Measurements from ENCODE around the gene NPL. TPM values are rescaled to one million over a fixed set of nuclear protein-coding genes. Genes with fewer than 3 reads are reported as not detected.

NPL gene
- total and polyA plus RNA-seq, 9 of the 15 experiments (the other 6 are each of a cell fraction or from before 2014, with no cell fraction given) = 9.9 to 22.3 (median 14.2) TPM

- TF ChIP-seq SRF (CRISPR knock-in tag; IDR thresholded peaks at IDR 0.05) = no peak; a peak in 1 of 4 replicates
- TF ChIP-seq GATAD2A (IDR thresholded peaks at IDR 0.05) = peak; percentile 98
- no peak for TF ChIP-seq NR2C1 (IDR thresholded peaks at IDR 0.05)
- 0 out of 2 replicates have a peak, but pooled peaks have one; percentile 18 for TF ChIP-seq NR2C1 (tag; IDR thresholded peaks at IDR 0.05)
- no peak for TF ChIP-seq ZNF280A (IDR thresholded peaks at IDR 0.05; ENCODE audit: low read depth, partially characterized antibody)
- peak; percentile 94 for TF ChIP-seq BCOR (IDR thresholded peaks at IDR 0.05)
- TF ChIP-seq ZNF347 (CRISPR knock-in tag; IDR thresholded peaks at IDR 0.05; ENCODE audit: low read depth) = no peak
- no peak for TF ChIP-seq ZNF212 (CRISPR knock-in tag; IDR thresholded peaks at IDR 0.05)
- no peak for TF ChIP-seq KAT8 (IDR thresholded peaks at IDR 0.05; ENCODE audit: low read depth)
- TF ChIP-seq RAD51 (IDR thresholded peaks at IDR 0.05; ENCODE audit: borderline replicate concordance, low read depth) = peak; percentile 27; the same call in 1 of the 2 replicates
- peak; percentile 94 to 95 for TF ChIP-seq ARNT (IDR thresholded peaks at IDR 0.05)
- no peak for TF ChIP-seq CHD7 (IDR thresholded peaks at IDR 0.05; ENCODE audit: low read depth, low read length)
- TF ChIP-seq RBFOX2 (IDR thresholded peaks at IDR 0.05; ENCODE audit: low read depth, low read length) = no peak
- no peak for TF ChIP-seq ZNF217 (CRISPR knock-in tag; IDR thresholded peaks at IDR 0.05)
Observed at GRCh38 chr1:182791281-182792179, 2.0 kb downstream of the NPL start (continued).

Data from K562 (cell line).